ENCODE measurements around the gene SPOUT1.

DNA sequence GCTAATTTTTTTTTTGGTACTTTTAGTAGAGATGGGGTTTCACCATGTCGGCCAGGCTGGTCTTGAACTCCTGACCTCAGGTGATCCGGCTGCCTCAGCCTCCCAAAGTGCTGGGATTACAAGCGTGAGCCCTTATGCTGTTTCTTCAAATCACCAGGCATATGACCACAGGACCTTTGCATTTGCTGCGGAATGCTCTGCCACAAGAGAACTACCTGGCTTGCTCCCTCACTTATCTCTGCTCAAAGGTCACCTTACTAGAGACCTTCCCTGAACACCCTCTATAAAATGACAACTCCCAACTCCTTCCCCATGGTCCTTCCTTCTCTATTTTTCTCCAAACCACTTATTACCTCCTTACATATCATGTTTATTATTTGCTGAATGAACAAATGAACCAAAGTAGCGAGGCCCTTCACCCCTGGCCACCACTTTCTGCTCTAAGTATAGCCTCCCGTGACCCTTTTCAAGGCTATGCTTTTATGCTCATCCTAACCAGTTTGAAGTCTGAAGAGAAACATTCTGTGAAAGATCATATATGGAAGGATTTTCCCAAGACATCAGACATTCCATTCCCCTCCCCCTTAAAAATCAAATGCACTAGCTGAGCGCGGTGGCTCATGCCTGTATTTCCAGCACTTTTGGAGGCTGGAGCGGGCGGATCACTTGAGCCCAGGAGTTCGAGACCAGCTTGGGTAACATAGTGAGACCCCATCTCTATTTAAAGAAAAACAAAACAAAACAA lies 59.1 kb downstream of the SPOUT1 start:
- TF ChIP-seq, protein P1, sequence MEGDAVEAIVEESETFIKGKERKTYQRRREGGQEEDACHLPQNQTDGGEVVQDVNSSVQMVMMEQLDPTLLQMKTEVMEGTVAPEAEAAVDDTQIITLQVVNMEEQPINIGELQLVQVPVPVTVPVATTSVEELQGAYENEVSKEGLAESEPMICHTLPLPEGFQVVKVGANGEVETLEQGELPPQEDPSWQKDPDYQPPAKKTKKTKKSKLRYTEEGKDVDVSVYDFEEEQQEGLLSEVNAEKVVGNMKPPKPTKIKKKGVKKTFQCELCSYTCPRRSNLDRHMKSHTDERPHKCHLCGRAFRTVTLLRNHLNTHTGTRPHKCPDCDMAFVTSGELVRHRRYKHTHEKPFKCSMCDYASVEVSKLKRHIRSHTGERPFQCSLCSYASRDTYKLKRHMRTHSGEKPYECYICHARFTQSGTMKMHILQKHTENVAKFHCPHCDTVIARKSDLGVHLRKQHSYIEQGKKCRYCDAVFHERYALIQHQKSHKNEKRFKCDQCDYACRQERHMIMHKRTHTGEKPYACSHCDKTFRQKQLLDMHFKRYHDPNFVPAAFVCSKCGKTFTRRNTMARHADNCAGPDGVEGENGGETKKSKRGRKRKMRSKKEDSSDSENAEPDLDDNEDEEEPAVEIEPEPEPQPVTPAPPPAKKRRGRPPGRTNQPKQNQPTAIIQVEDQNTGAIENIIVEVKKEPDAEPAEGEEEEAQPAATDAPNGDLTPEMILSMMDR (conservative IDR thresholded peaks at IDR 0.05 in 1 of 2, IDR thresholded peaks at IDR 0.05 in 1 of 2; ENCODE audit: low read depth in 1 of 2, low read length in 2 of 2), result no peak
- TF ChIP-seq EZH2 (IDR thresholded peaks at IDR 0.05; ENCODE audit: low read length, missing control alignments), result no peak

All from fibroblast of lung (primary cell).